HEK293T (cell line): ENCODE results near the gene ATP2B2.

Experiments used
- ARNT ChIP-seq: fragments of 450-650 bp; IDR thresholded peaks from 2 replicates; pipeline ENCODE4 v1.6.1; 2017; ENCODE audit warnings: mild to moderate bottlenecking
- BHLHE40 ChIP-seq: fragments of 450-650 bp; IDR thresholded peaks from 2 replicates; pipeline ENCODE4 v1.6.1; 2016; ENCODE audit warnings: mild to moderate bottlenecking, moderate library complexity, borderline replicate concordance
- ELF4 ChIP-seq: fragments of 450-650 bp; IDR thresholded peaks from 2 replicates; pipeline ENCODE4 v1.6.1; 2017; ENCODE audit warnings: antibody characterized with exemption
- FOXA1 ChIP-seq: fragments of 450-650 bp; IDR thresholded peaks from 2 replicates; pipeline ENCODE4 v1.6.1; 2016; ENCODE audit warnings: mild to moderate bottlenecking
- FOXK2 ChIP-seq: fragments of 450-650 bp; IDR thresholded peaks from 2 replicates; pipeline ENCODE4 v1.6.1; 2016; ENCODE audit warnings: mild to moderate bottlenecking
- FOXM1 ChIP-seq: fragments of 450-650 bp; IDR thresholded peaks from 2 replicates; pipeline ENCODE4 v1.6.1; 2017; ENCODE audit warnings: mild to moderate bottlenecking, borderline replicate concordance
- L3MBTL2 ChIP-seq: fragments of 450-650 bp; conservative IDR thresholded peaks from 2 replicates; pipeline ENCODE4 v1.6.1; 2016; ENCODE audit warnings: mild to moderate bottlenecking
- LEF1 ChIP-seq: fragments of 450-650 bp; IDR thresholded peaks from 2 replicates; pipeline ENCODE4 v1.6.1; 2017; ENCODE audit warnings: mild to moderate bottlenecking, borderline replicate concordance
- SP1 ChIP-seq: fragments of 450-650 bp; IDR thresholded peaks from 2 replicates; pipeline ENCODE4 v1.6.1; 2017
- SUZ12 ChIP-seq: fragments of 450-650 bp; IDR thresholded peaks from 2 replicates; pipeline ENCODE4 v1.6.1; 2016; ENCODE audit warnings: mild to moderate bottlenecking
- TARDBP ChIP-seq: fragments of 450-650 bp; IDR thresholded peaks from 2 replicates; pipeline ENCODE4 v1.6.1; 2016
- ZNF384 ChIP-seq: fragments of 450-650 bp; IDR thresholded peaks from 2 replicates; pipeline ENCODE4 v1.6.1; 2016
- TF ChIP-seq, protein P1 (sequence below): fragments of 450-650 bp; IDR thresholded peaks from 2 replicates; pipeline ENCODE4 v1.6.1; 2016

DNA sequence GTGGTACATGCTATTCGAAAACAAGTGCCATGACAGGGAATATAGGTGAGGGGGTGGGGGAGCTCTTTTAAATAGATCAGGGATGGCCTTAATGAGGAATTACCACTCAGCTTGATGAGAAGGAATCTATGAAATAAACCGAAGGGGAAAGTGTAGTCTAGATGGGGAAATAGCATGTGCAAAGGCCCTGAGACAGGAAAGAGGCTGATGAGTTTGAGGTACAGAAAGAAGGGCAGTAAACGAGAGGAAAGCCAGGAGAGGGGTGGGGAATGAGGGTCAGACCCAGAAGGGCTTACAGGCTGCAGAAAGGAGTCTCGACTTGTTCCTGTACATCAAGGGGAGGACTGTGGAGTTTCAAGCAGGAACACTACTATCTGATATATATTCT is 12.2 kb downstream of the ATP2B2 start:
- TF ChIP-seq BHLHE40, result no peak
- no peak for TF ChIP-seq ZNF384
- no peak for TF ChIP-seq FOXA1
- TF ChIP-seq TARDBP, result no peak
- TF ChIP-seq, protein P1, sequence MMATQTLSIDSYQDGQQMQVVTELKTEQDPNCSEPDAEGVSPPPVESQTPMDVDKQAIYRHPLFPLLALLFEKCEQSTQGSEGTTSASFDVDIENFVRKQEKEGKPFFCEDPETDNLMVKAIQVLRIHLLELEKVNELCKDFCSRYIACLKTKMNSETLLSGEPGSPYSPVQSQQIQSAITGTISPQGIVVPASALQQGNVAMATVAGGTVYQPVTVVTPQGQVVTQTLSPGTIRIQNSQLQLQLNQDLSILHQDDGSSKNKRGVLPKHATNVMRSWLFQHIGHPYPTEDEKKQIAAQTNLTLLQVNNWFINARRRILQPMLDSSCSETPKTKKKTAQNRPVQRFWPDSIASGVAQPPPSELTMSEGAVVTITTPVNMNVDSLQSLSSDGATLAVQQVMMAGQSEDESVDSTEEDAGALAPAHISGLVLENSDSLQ, result no peak
- no peak for TF ChIP-seq FOXK2
- no peak for TF ChIP-seq FOXM1
- no peak for TF ChIP-seq SP1
- TF ChIP-seq LEF1, result no peak
- no peak for TF ChIP-seq SUZ12
- no peak for TF ChIP-seq ARNT
- TF ChIP-seq L3MBTL2, result no peak
- no peak for TF ChIP-seq ELF4
